GM18870 (cell line): ENCODE measurements around the gene PTH.

Experiments used
- ATAC-seq: cut with Tn5 transposase; IDR thresholded peaks from one replicate; pipeline ENCODE4 v1.9.1; 2021; ENCODE audit warnings: moderate library complexity; ENCODE audit not compliant: unreplicated experiment

PTH gene

GRCh38 chr11:13450832-13451397 is 44.9 kb downstream of the PTH start:
- ATAC-seq: no peak

- no peak for ATAC-seq
Observed at GRCh38 chr11:13449522-13449921, 46.3 kb downstream of the PTH start.

- no peak for ATAC-seq
Observed at GRCh38 chr11:13448876-13449275, 46.9 kb downstream of the PTH start.

GRCh38 chr11:13446444-13446843 is 49.4 kb downstream of the PTH start:
- no peak for ATAC-seq

GRCh38 chr11:13445588-13445987 is 50.2 kb downstream of the PTH start:
- no peak for ATAC-seq
